Hematopoietic multipotent progenitor cell treated with erythropoietin and hydrocortisone succinate and interleukin-3 and kit ligand, for 17 days (in vitro differentiated cells): ENCODE results near the gene IFNA4.
"Not testable (repeated sequence)": the region's sequence is repeated elsewhere in the genome, so short reads cannot be mapped to it uniquely, and the experiment has no call there.

ENCODE experiments used
- DNase-seq: peaks from one replicate; pipeline ENCODE4 v3.0.0-alpha.2; 2015; ENCODE audit warnings: low spot score

The IFNA4 gene

GRCh38 chr9:21187487-21187886 lies at the start of gene IFNA4:
Gene IFNA4, minus strand, starts transcription at chr9:21187587. Its CDS starts 56 bp downstream, at chr9:21187531.
- DNase-seq: not testable (repeated sequence)

- DNase-seq: not testable (repeated sequence)
Measured at GRCh38 chr9:21236360-21236714, 49.0 kb upstream of the IFNA4 start.

- not testable (repeated sequence) for DNase-seq
Measured at GRCh38 chr9:21235468-21236359, 48.3 kb upstream of the IFNA4 start.

- DNase-seq: no peak
Measured at GRCh38 chr9:21234153-21234687, 46.8 kb upstream of the IFNA4 start.

GRCh38 chr9:21233258-21233657 lies 45.9 kb upstream of the IFNA4 start:
- no peak for DNase-seq

- DNase-seq: no peak
Measured at GRCh38 chr9:21228122-21228521, 40.7 kb upstream of the IFNA4 start, which contains the start of gene IFNA17. Gene IFNA17, minus strand, starts transcription at chr9:21228222. Its CDS starts 49 bp downstream, at chr9:21228173.

- not testable (repeated sequence) for DNase-seq
Measured at GRCh38 chr9:21217211-21217610, 29.8 kb upstream of the IFNA4 start, which contains the start of gene IFNA16. Gene IFNA16, minus strand, starts transcription at chr9:21217311. Its CDS starts 6 bp downstream, at chr9:21217305.

- DNase-seq: not testable (repeated sequence)
Measured at GRCh38 chr9:21213411-21214326, 26.3 kb upstream of the IFNA4 start.

GRCh38 chr9:21212160-21212559 lies 24.8 kb upstream of the IFNA4 start:
- DNase-seq: not testable (repeated sequence)

GRCh38 chr9:21210782-21211181 lies 23.4 kb upstream of the IFNA4 start:
- not testable (repeated sequence) for DNase-seq

GRCh38 chr9:21210311-21210710 lies 22.9 kb upstream of the IFNA4 start:
- no peak for DNase-seq

- not testable (repeated sequence) for DNase-seq
Measured at GRCh38 chr9:21207043-21207442, 19.7 kb upstream of the IFNA4 start, which contains the start of gene IFNA10. Gene IFNA10, minus strand, starts transcription at chr9:21207143. Its CDS starts 46 bp downstream, at chr9:21207097.

- DNase-seq: no peak
Measured at GRCh38 chr9:21205204-21205603, 17.8 kb upstream of the IFNA4 start.

- not testable (repeated sequence) for DNase-seq
Measured at GRCh38 chr9:21202105-21202504, 14.7 kb upstream of the IFNA4 start, which contains the start of gene IFNA7. Gene IFNA7, minus strand, starts transcription at chr9:21202205. Its CDS starts 40 bp downstream, at chr9:21202165.

- not testable (repeated sequence) for DNase-seq
Measured at GRCh38 chr9:21194867-21195776, 7.7 kb upstream of the IFNA4 start.

- not testable (repeated sequence) for DNase-seq
Measured at GRCh38 chr9:21182810-21183736, 4.3 kb downstream of the IFNA4 start.

- no peak for DNase-seq
Measured at GRCh38 chr9:21174671-21175070, 12.7 kb downstream of the IFNA4 start.

GRCh38 chr9:21172156-21172555 lies 15.2 kb downstream of the IFNA4 start:
- no peak for DNase-seq

GRCh38 chr9:21171351-21171750 lies 16.0 kb downstream of the IFNA4 start:
- no peak for DNase-seq

GRCh38 chr9:21166560-21166959 lies 20.8 kb downstream of the IFNA4 start, which contains the start of gene IFNA21:
Gene IFNA21, minus strand, starts transcription at chr9:21166660. Its CDS starts 48 bp downstream, at chr9:21166612.
- not testable (repeated sequence) for DNase-seq
